HEK293 (cell line): Measurements from ENCODE around the gene HECTD2.
A peak's percentile ranks its signal among the peaks of the same experiment; 100 is the strongest.

Experiments
- CTCF ChIA-PET: fragments of 350-600 bp; formaldehyde crosslinking; extraction: SDS; loops from one replicate; lab custom pipeline; 2021; ENCODE audit warnings: antibody characterized with exemption; lab: Yijun Ruan, JAX
- POLR2A ChIA-PET: fragments of 300-600 bp; formaldehyde crosslinking; extraction: SDS; loops from one replicate; lab custom pipeline; 2020; ENCODE audit warnings: antibody characterized with exemption, inconsistent platforms; lab: Yijun Ruan, JAX
- H3K27ac ChIP-seq: fragments of 200-500 bp; sonication (Bioruptor generic); 2 replicates; pipeline ENCODE4 v1.5.1; 2014; ENCODE audit warnings: low read depth, low read length, control low read depth, inconsistent platforms; ENCODE audit errors: extremely low read depth
- H3K36me3 ChIP-seq, 2 experiments: fragments of 200-500 bp in 1 of 2; sonication (Bioruptor generic) in 1 of 2; 1 replicate in 1 of 2; 2 replicates in 1 of 2; pipeline ENCODE4 v1.5.1; 2014 to 2017; ENCODE audit warnings: inconsistent platforms in 2 of 2, low read length in 2 of 2; ENCODE audit not compliant: control insufficient read depth in 2 of 2, insufficient read depth in 1 of 2
- H3K4me1 ChIP-seq: fragments of 200-500 bp; sonication (Bioruptor generic); 2 replicates; pipeline ENCODE4 v1.5.1; 2014; ENCODE audit warnings: mild to moderate bottlenecking, low read length, inconsistent platforms; ENCODE audit not compliant: control insufficient read depth, insufficient read depth
- H3K4me3 ChIP-seq: 2 replicates; pipeline ENCODE4 v1.5.1; 2011; ENCODE audit warnings: low read depth, mild to moderate bottlenecking, control low read depth, low read length, moderate library complexity
- H3K9me3 ChIP-seq: fragments of 200-500 bp; sonication (Bioruptor generic); 2 replicates; pipeline ENCODE4 v1.5.1; 2014; ENCODE audit warnings: low read depth, low read length, inconsistent platforms; ENCODE audit not compliant: control insufficient read depth, insufficient read depth
- ATF2 ChIP-seq: fragments of 450-650 bp; formaldehyde crosslinking; IDR thresholded peaks from 2 replicates; pipeline ENCODE4 v1.5.1; 2016; ENCODE audit warnings: missing biosample characterization, missing genetic modification characterization, low read depth
- BCL11A ChIP-seq: fragments of 450-650 bp; formaldehyde crosslinking; IDR thresholded peaks from 2 replicates; pipeline ENCODE4 v1.5.1; 2016; ENCODE audit warnings: low read depth, missing biosample characterization, missing genetic modification characterization
- EGR2 ChIP-seq: fragments of 450-650 bp; formaldehyde crosslinking; IDR thresholded peaks from 2 replicates; pipeline ENCODE4 v1.5.1; 2016; ENCODE audit warnings: low read depth, missing biosample characterization, missing genetic modification characterization
- HOXA7 ChIP-seq: sonication (generic); formaldehyde crosslinking; IDR thresholded peaks from 2 replicates; pipeline ENCODE4 v1.8.1; 2022; ENCODE audit warnings: missing genetic modification reagents, borderline replicate concordance
- IKZF3 ChIP-seq: fragments of 450-650 bp; IDR thresholded peaks from 2 replicates; pipeline ENCODE4 v1.5.0; 2018; ENCODE audit warnings: missing biosample characterization, mild to moderate bottlenecking, missing genetic modification characterization, moderate library complexity
- INSM2 ChIP-seq: fragments of 450-650 bp; formaldehyde crosslinking; IDR thresholded peaks from 2 replicates; pipeline ENCODE4 v1.5.1; 2016; ENCODE audit warnings: missing biosample characterization, missing genetic modification characterization
- KLF10 ChIP-seq: fragments of 450-650 bp; IDR thresholded peaks from 2 replicates; pipeline ENCODE4 v1.5.1; 2018; ENCODE audit warnings: missing biosample characterization, mild to moderate bottlenecking, missing genetic modification characterization
- KLF16 ChIP-seq: fragments of 450-650 bp; formaldehyde crosslinking; IDR thresholded peaks from 2 replicates; pipeline ENCODE4 v1.5.1; 2017; ENCODE audit warnings: missing biosample characterization, missing genetic modification characterization
- KLF9 ChIP-seq: fragments of 450-650 bp; formaldehyde crosslinking; IDR thresholded peaks from 2 replicates; pipeline ENCODE4 v1.5.1; 2016; ENCODE audit warnings: missing biosample characterization, missing genetic modification characterization, low read depth
- TRIM28 ChIP-seq: IDR thresholded peaks from 2 replicates; pipeline ENCODE4 v1.6.1; 2011; ENCODE audit warnings: low read length, control low read depth, borderline replicate concordance
- YY2 ChIP-seq: fragments of 450-650 bp; formaldehyde crosslinking; IDR thresholded peaks from 2 replicates; pipeline ENCODE4 v1.5.1; 2016; ENCODE audit warnings: missing biosample characterization, missing genetic modification characterization
- ZBTB8A ChIP-seq: fragments of 450-650 bp; formaldehyde crosslinking; IDR thresholded peaks from 2 replicates; pipeline ENCODE4 v1.5.1; 2016; ENCODE audit warnings: missing biosample characterization, missing genetic modification characterization
- ZEB2 ChIP-seq: fragments of 450-650 bp; formaldehyde crosslinking; IDR thresholded peaks from 2 replicates; pipeline ENCODE4 v1.5.1; 2016; ENCODE audit warnings: missing biosample characterization, missing genetic modification characterization
- ZFP41 ChIP-seq: fragments of 450-650 bp; formaldehyde crosslinking; IDR thresholded peaks from 2 replicates; pipeline ENCODE4 v1.5.1; 2016; ENCODE audit warnings: missing biosample characterization, missing genetic modification characterization, borderline replicate concordance
- ZIC2 ChIP-seq: fragments of 450-650 bp; formaldehyde crosslinking; IDR thresholded peaks from 2 replicates; pipeline ENCODE4 v1.5.1; 2016; ENCODE audit warnings: missing biosample characterization, missing genetic modification characterization
- ZNF148 ChIP-seq: fragments of 450-650 bp; formaldehyde crosslinking; IDR thresholded peaks from 2 replicates; pipeline ENCODE4 v1.5.0; 2017; ENCODE audit warnings: missing biosample characterization, missing genetic modification characterization, borderline replicate concordance
- ZNF157 ChIP-seq: fragments of 450-650 bp; formaldehyde crosslinking; IDR thresholded peaks from 2 replicates; pipeline ENCODE4 v1.5.1; 2016; ENCODE audit warnings: missing biosample characterization, missing genetic modification characterization
- ZNF16 ChIP-seq: fragments of 450-650 bp; formaldehyde crosslinking; IDR thresholded peaks from 2 replicates; pipeline ENCODE4 v1.5.1; 2016; ENCODE audit warnings: low read depth, missing biosample characterization, missing genetic modification characterization
- ZNF175 ChIP-seq: fragments of 450-650 bp; formaldehyde crosslinking; IDR thresholded peaks from 2 replicates; pipeline ENCODE4 v1.5.1; 2016; ENCODE audit warnings: missing biosample characterization, missing genetic modification characterization
- ZNF266 ChIP-seq: fragments of 450-650 bp; formaldehyde crosslinking; IDR thresholded peaks from 2 replicates; pipeline ENCODE4 v1.5.1; 2016; ENCODE audit warnings: missing biosample characterization, missing genetic modification characterization, low read depth
- ZNF324 ChIP-seq: fragments of 450-650 bp; formaldehyde crosslinking; IDR thresholded peaks from 2 replicates; pipeline ENCODE4 v1.5.1; 2016; ENCODE audit warnings: missing biosample characterization, missing genetic modification characterization
- ZNF501 ChIP-seq: fragments of 450-650 bp; formaldehyde crosslinking; IDR thresholded peaks from 2 replicates; pipeline ENCODE4 v1.5.1; 2016; ENCODE audit warnings: missing biosample characterization, missing genetic modification characterization
- ZNF513 ChIP-seq: fragments of 450-650 bp; IDR thresholded peaks from 2 replicates; pipeline ENCODE4 v1.5.1; 2018; ENCODE audit warnings: missing biosample characterization, missing genetic modification characterization
- ZNF521 ChIP-seq: fragments of 450-650 bp; formaldehyde crosslinking; IDR thresholded peaks from 2 replicates; pipeline ENCODE4 v1.5.1; 2017; ENCODE audit warnings: missing biosample characterization, mild to moderate bottlenecking, missing genetic modification characterization
- ZNF555 ChIP-seq: fragments of 450-650 bp; formaldehyde crosslinking; conservative IDR thresholded peaks from 2 replicates; pipeline ENCODE4 v1.5.1; 2017; ENCODE audit warnings: missing biosample characterization, mild to moderate bottlenecking, missing genetic modification characterization, inconsistent platforms
- ZNF558 ChIP-seq: fragments of 450-650 bp; formaldehyde crosslinking; IDR thresholded peaks from 2 replicates; pipeline ENCODE4 v1.5.1; 2016; ENCODE audit warnings: missing biosample characterization, missing genetic modification characterization
- ZNF600 ChIP-seq: fragments of 450-650 bp; formaldehyde crosslinking; IDR thresholded peaks from 2 replicates; pipeline ENCODE4 v1.5.1; 2016; ENCODE audit warnings: missing biosample characterization, missing genetic modification characterization
- ZNF777 ChIP-seq: fragments of 450-650 bp; formaldehyde crosslinking; IDR thresholded peaks from 2 replicates; pipeline ENCODE4 v1.5.1; 2017; ENCODE audit warnings: missing biosample characterization, missing genetic modification characterization, borderline replicate concordance
- ZNF791 ChIP-seq: fragments of 450-650 bp; formaldehyde crosslinking; IDR thresholded peaks from 2 replicates; pipeline ENCODE4 v1.5.1; 2016; ENCODE audit warnings: missing biosample characterization, missing genetic modification characterization
- ZNF843 ChIP-seq: fragments of 450-650 bp; formaldehyde crosslinking; IDR thresholded peaks from 2 replicates; pipeline ENCODE4 v1.5.1; 2016; ENCODE audit warnings: missing biosample characterization, missing genetic modification characterization
- ZSCAN4 ChIP-seq: fragments of 450-650 bp; formaldehyde crosslinking; IDR thresholded peaks from 2 replicates; pipeline ENCODE4 v1.5.1; 2017; ENCODE audit warnings: missing biosample characterization, missing genetic modification characterization

Gene HECTD2

GRCh38 chr10:91409869-91410637 is at the start of gene HECTD2:
HECTD2 (plus strand) TSS chr10:91410344; CDS start chr10:91410439, 95 bp downstream.
- ChIA-PET POLR2A (interaction anchor here (0.7 to 1.1 kb wide), 3 partner anchors 8 to 111 kb away, joined by 3 to 6 read pairs (median 4); no protein-coding TSS in a partner anchor), CTCF (interaction anchor here (1.4 to 1.9 kb wide), 4 partner anchors 20 to 226 kb away, joined by 3 to 10 read pairs (median 6); no protein-coding TSS in a partner anchor)
- peaks cover 18% of the 10 kb centered on the region for H3K4me1 ChIP-seq
- peak within 1 kb of the TSS; percentile 99 for H3K27ac ChIP-seq
- H3K9me3 ChIP-seq: no peaks in the 10 kb centered on the region
- H3K36me3 ChIP-seq: no peaks in the 10 kb centered on the region
- peak within 1 kb of the TSS; percentile 87 for H3K4me3 ChIP-seq
- TF ChIP-seq KLF10 (tag by site-specific recombination): no peak
- TF ChIP-seq ZIC2 (tag by site-specific recombination): no peak
- TF ChIP-seq ZNF600: peak; percentile 16; the same call in 1 of the 2 replicates
- TF ChIP-seq ZNF791 (tag by site-specific recombination): no peak
- TF ChIP-seq ZBTB8A (tag by site-specific recombination): peak; percentile 94
- TF ChIP-seq ZNF513: no peak
- TF ChIP-seq KLF16 (tag by site-specific recombination): no peak
- no peak for TF ChIP-seq ZNF148
- no peak for TF ChIP-seq HOXA7 (CRISPR knock-in tag)
- TF ChIP-seq IKZF3: no peak
- no peak for TF ChIP-seq ZNF266 (tag by site-specific recombination)
- TF ChIP-seq ZEB2 (tag by site-specific recombination): peak; percentile 10
- TF ChIP-seq ZNF175 (tag by site-specific recombination): no peak
- TF ChIP-seq ZNF843: no peak
- no peak for TF ChIP-seq KLF9
- TF ChIP-seq TRIM28: no peak; the same call in 1 of the 2 replicates
- TF ChIP-seq ZNF501 (tag by site-specific recombination): peak; percentile 49; the same call in 1 of the 2 replicates
- TF ChIP-seq ZNF324: peak; percentile 32; the same call in 1 of the 2 replicates
- peak; percentile 94; the same call in 1 of the 2 replicates for TF ChIP-seq ZNF777 (tag by site-specific recombination)
- no peak for TF ChIP-seq BCL11A (tag by site-specific recombination)
- peak; percentile 18; the same call in 1 of the 2 replicates for TF ChIP-seq YY2 (tag by site-specific recombination)
- TF ChIP-seq EGR2 (tag by site-specific recombination): no peak
- TF ChIP-seq INSM2 (tag by site-specific recombination): 0 out of 2 replicates have a peak, but pooled peaks have one; percentile 5
- no peak for TF ChIP-seq ATF2
- TF ChIP-seq ZSCAN4: no peak
- TF ChIP-seq ZNF558 (tag by site-specific recombination): no peak
- TF ChIP-seq ZNF157 (tag by site-specific recombination): no peak
- no peak for TF ChIP-seq ZNF521
- no peak for TF ChIP-seq ZNF16 (tag by site-specific recombination)
- no peak for TF ChIP-seq ZFP41
- no peak for TF ChIP-seq ZNF555
